Thyroid gland (tissue), 4 donors: Measurements from ENCODE around the gene EFTUD2.
"Not testable (repeated sequence)": the region's sequence is repeated elsewhere in the genome, so short reads cannot be mapped to it uniquely, and the experiment has no call there.

Experiments
- POLR2A ChIP-seq, 2 donors: fragments of 450-650 bp; IDR thresholded peaks; one replicate each; pipeline ENCODE4 v1.6.1; 2017; ENCODE audit warnings: antibody characterized with exemption in 2 of 2, mild to moderate bottlenecking in 2 of 2, moderate library complexity in 1 of 2
- TF ChIP-seq, protein P1 (sequence below), 6 experiments: fragments of 200-600 bp in 3 of 6; fragments of 450-650 bp in 3 of 6; sonication (generic) in 3 of 6; IDR thresholded peaks; one replicate each; pipeline ENCODE4 v1.5.1; 2016 to 2019; ENCODE audit warnings: antibody characterized with exemption in 6 of 6, mild to moderate bottlenecking in 2 of 6, inconsistent platforms in 1 of 6, moderate library complexity in 1 of 6

DNA sequence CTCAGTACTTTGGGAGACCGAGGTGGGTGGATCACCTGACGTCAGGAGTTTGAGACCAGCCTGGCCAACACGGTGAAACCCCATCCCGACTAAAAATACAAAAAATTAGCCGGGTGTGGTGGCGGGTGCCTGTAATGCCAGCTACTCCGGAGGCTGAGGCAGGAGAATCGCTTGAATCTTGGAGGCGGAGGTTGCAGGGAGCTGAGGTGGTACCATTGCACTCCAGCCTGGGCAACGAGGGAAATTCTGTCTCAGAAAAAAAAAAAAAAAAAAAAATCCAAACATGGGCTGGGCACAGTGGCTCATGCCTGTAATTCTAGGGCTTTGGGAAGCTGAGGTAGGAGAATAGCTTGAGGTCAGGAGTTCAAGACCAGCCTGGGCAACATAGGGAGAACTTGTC, 46.4 kb upstream of the EFTUD2 start:
- TF ChIP-seq, protein P1, sequence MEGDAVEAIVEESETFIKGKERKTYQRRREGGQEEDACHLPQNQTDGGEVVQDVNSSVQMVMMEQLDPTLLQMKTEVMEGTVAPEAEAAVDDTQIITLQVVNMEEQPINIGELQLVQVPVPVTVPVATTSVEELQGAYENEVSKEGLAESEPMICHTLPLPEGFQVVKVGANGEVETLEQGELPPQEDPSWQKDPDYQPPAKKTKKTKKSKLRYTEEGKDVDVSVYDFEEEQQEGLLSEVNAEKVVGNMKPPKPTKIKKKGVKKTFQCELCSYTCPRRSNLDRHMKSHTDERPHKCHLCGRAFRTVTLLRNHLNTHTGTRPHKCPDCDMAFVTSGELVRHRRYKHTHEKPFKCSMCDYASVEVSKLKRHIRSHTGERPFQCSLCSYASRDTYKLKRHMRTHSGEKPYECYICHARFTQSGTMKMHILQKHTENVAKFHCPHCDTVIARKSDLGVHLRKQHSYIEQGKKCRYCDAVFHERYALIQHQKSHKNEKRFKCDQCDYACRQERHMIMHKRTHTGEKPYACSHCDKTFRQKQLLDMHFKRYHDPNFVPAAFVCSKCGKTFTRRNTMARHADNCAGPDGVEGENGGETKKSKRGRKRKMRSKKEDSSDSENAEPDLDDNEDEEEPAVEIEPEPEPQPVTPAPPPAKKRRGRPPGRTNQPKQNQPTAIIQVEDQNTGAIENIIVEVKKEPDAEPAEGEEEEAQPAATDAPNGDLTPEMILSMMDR (IDR thresholded peaks at IDR 0.05): not testable (repeated sequence)
- not testable (repeated sequence) for TF ChIP-seq POLR2A (IDR thresholded peaks at IDR 0.05)
